HepG2 (cell line): ENCODE data around the gene PIK3R4. TPM values are rescaled to one million over a fixed set of nuclear protein-coding genes. Genes with fewer than 3 reads are reported as not detected.

ENCODE experiments used
- ATAC-seq: fragments of 200-7000 bp; cut with Tn5 transposase; 3 replicates; pipeline ENCODE4 v1.9.1; 2020; ENCODE audit warnings: mild to moderate bottlenecking, moderate library complexity
- BruUV-seq: library from RNA; stranded (reverse); fragments of 400-500 nt; replicated peaks from 2 replicates; lab custom pipeline; 2021; lab: Mats Ljungman, UMichigan
- CTCF ChIA-PET: fragments of 300-600 bp; formaldehyde crosslinking; extraction: SDS; loops from one replicate; lab custom pipeline; 2021; ENCODE audit warnings: low total read pairs, inconsistent platforms, low intra/inter-chr PET ratio; lab: Yijun Ruan, JAX
- POLR2A ChIA-PET: fragments of 350-600 bp; sonication (Branson Sonifier 250); formaldehyde crosslinking; loops from one replicate; lab custom pipeline; 2020; ENCODE audit warnings: antibody characterized with exemption, inconsistent platforms; lab: Yijun Ruan, JAX
- DNase-seq: peaks from one replicate; pipeline ENCODE4 v3.0.0-alpha.2; 2015; ENCODE audit warnings: low spot score
- FAIRE-seq: peaks from 3 replicates; lab custom pipeline; 2011; peaks lifted over from hg19 to GRCh38; lab: Jason Lieb, UNC
- H2AFZ ChIP-seq: one replicate; pipeline ENCODE4 v1.6.1; 2011; ENCODE audit warnings: low read length, inconsistent platforms
- H3K27ac ChIP-seq: fragments of 300-600 bp; 3 replicates; pipeline ENCODE4 v1.8.0; 2011; ENCODE audit warnings: mixed run types, mild to moderate bottlenecking, mixed read lengths, low read length, inconsistent platforms; ENCODE audit not compliant: insufficient read depth; ENCODE audit errors: extremely low read length
- H3K27me3 ChIP-seq, 2 experiments: fragments of 200-600 bp in 1 of 2; 2 replicates in 1 of 2; 3 replicates in 1 of 2; pipeline versions ENCODE4 v1.6.0 to v1.8.0; 2011; ENCODE audit warnings: low read length in 2 of 2, mild to moderate bottlenecking in 2 of 2, moderate library complexity in 2 of 2, inconsistent platforms in 1 of 2; ENCODE audit not compliant: insufficient read depth in 2 of 2, control insufficient read depth in 1 of 2
- H3K36me3 ChIP-seq, 2 experiments: fragments of 200-600 bp in 1 of 2; replicated peaks in 1 of 2; 2 replicates in 1 of 2; 3 replicates in 1 of 2; pipeline versions ENCODE4 v1.5.1 to v1.8.0; 2011; ENCODE audit warnings: low read length in 2 of 2, inconsistent platforms in 1 of 2; ENCODE audit not compliant: insufficient read depth in 2 of 2, control insufficient read depth in 1 of 2
- H3K4me1 ChIP-seq: 2 replicates; pipeline ENCODE4 v1.5.1; 2012; ENCODE audit warnings: low read length, inconsistent platforms; ENCODE audit not compliant: insufficient read depth
- H3K4me2 ChIP-seq: 2 replicates; pipeline ENCODE4 v1.6.0; 2011; ENCODE audit warnings: low read depth, low read length, inconsistent platforms
- H3K4me3 ChIP-seq, 3 experiments: fragments of 200-600 bp in 1 of 3; sonication (generic), shearing (Covaris generic) in 1 of 3; replicated peaks in 1 of 3; 2 replicates each; pipeline ENCODE4 v1.5.1; 2011 to 2016; ENCODE audit warnings: low read length in 3 of 3, inconsistent platforms in 2 of 3, low read depth in 2 of 3, mild to moderate bottlenecking in 2 of 3, control low read depth in 1 of 3, mixed read lengths in 1 of 3; ENCODE audit not compliant: insufficient read depth in 1 of 3
- H3K79me2 ChIP-seq: one replicate; pipeline ENCODE4 v1.6.1; 2011; ENCODE audit warnings: low read length, inconsistent platforms; ENCODE audit not compliant: insufficient read depth
- H3K9ac ChIP-seq: 2 replicates; pipeline ENCODE4 v1.6.0; 2011; ENCODE audit warnings: mild to moderate bottlenecking, low read depth, low read length, inconsistent platforms; ENCODE audit not compliant: insufficient read depth
- H3K9me3 ChIP-seq: 2 replicates; pipeline ENCODE4 v1.5.1; 2012; ENCODE audit warnings: mild to moderate bottlenecking, low read length
- H4K20me1 ChIP-seq: 2 replicates; pipeline ENCODE4 v1.6.0; 2011; ENCODE audit warnings: inconsistent platforms, mild to moderate bottlenecking, low read length, moderate library complexity; ENCODE audit not compliant: insufficient read depth
- ETV6 ChIP-seq: sonication (generic); formaldehyde crosslinking; conservative IDR thresholded peaks from 2 replicates; pipeline ENCODE4 v1.4.0; 2020; ENCODE audit warnings: missing genetic modification reagents
- JUN ChIP-seq: sonication (generic); formaldehyde crosslinking; IDR thresholded peaks from 2 replicates; pipeline ENCODE4 v1.4.0; 2020; ENCODE audit warnings: mild to moderate bottlenecking, missing genetic modification reagents
- KLF16 ChIP-seq, 2 experiments: sonication (generic) in 1 of 2; formaldehyde crosslinking in 1 of 2; IDR thresholded peaks; 2 replicates each; pipeline versions ENCODE4 v1.6.1 to v1.8.0; 2016 to 2023; ENCODE audit warnings: missing genetic modification reagents in 2 of 2, missing compliant biosample characterization in 1 of 2
- PHF8 ChIP-seq: sonication (generic); formaldehyde crosslinking; IDR thresholded peaks from 2 replicates; pipeline ENCODE4 v1.5.0; 2020; ENCODE audit warnings: missing genetic modification reagents
- RFX3 ChIP-seq: IDR thresholded peaks from 2 replicates; pipeline ENCODE4 v1.6.1; 2016; ENCODE audit warnings: missing biosample characterization, missing genetic modification reagents
- TBP ChIP-seq: sonication (generic); formaldehyde crosslinking; IDR thresholded peaks from 2 replicates; pipeline ENCODE4 v1.5.0; 2020; ENCODE audit warnings: missing genetic modification reagents
- ZNF101 ChIP-seq: sonication (generic); formaldehyde crosslinking; IDR thresholded peaks from 2 replicates; pipeline ENCODE4 v1.4.0; 2020; ENCODE audit warnings: mild to moderate bottlenecking, low read depth, missing genetic modification reagents, borderline replicate concordance
- ZNF3 ChIP-seq: IDR thresholded peaks from 2 replicates; pipeline ENCODE4 v1.7.0; 2017; ENCODE audit warnings: inconsistent platforms
- ZNF44 ChIP-seq: sonication (generic); formaldehyde crosslinking; IDR thresholded peaks from 2 replicates; pipeline ENCODE4 v1.5.1; 2020; ENCODE audit warnings: mild to moderate bottlenecking, missing genetic modification reagents
- ZNF543 ChIP-seq: sonication (generic); formaldehyde crosslinking; IDR thresholded peaks from 2 replicates; pipeline ENCODE4 v1.4.0; 2020; ENCODE audit warnings: mild to moderate bottlenecking, missing genetic modification reagents
- ZNF564 ChIP-seq: sonication (generic); formaldehyde crosslinking; IDR thresholded peaks from 2 replicates; pipeline ENCODE4 v1.8.1; 2023; ENCODE audit warnings: mild to moderate bottlenecking, missing genetic modification reagents
- ZNF619 ChIP-seq: sonication (generic); formaldehyde crosslinking; IDR thresholded peaks from 2 replicates; pipeline ENCODE4 v1.4.0; 2020; ENCODE audit warnings: mild to moderate bottlenecking, missing genetic modification reagents
- ZNF7 ChIP-seq: IDR thresholded peaks from 2 replicates; pipeline ENCODE4 v1.6.1; 2016; ENCODE audit warnings: missing biosample characterization, missing genetic modification reagents
- WGBS: methylation state at CpG from one replicate; pipeline ENCODE4 v1.1.6; 2017; ENCODE audit warnings: low lambda C conversion rate; 5-methylcytosine and 5-hydroxymethylcytosine counted together
- in situ Hi-C: cut with HindIII; loops from 2 replicates; pipeline ENCODE4 v1.10.0; 2017; ENCODE audit warnings: low pct_unique_long_range_greater_than_20kb; ENCODE audit not compliant: extremely low pct_ligation_motif_present
- intact Hi-C: fragments of 100-400 bp; cut with micrococcal nuclease; formaldehyde crosslinking; loops from one replicate; pipeline ENCODE4 v1.10.0; 2022; ENCODE audit not compliant: unreplicated experiment
- polyA plus RNA-seq, 8 experiments: library from polyadenylated mRNA; depleted of rRNA in 3 of 8; stranded (reverse) in 7 of 8; unstranded in 1 of 8; fragments of >200 nt; fragmentation: Illumina TruSeq in 4 of 8; extraction: Trizol in 4 of 8; gene quantifications; 2 replicates each; pipeline versions ENCODE4 v1.2.1 to v1.2.3, GENCODE V29; 2011 to 2016; ENCODE audit warnings: low read depth in 4 of 8, missing spikeins in 1 of 8, mixed read lengths in 1 of 8; ENCODE audit not compliant: insufficient read depth in 1 of 8
- total RNA-seq, 5 experiments: library from RNA; depleted of rRNA; stranded (reverse); fragments of >200 nt; fragmentation: Illumina TruSeq; extraction: Trizol; gene quantifications; 2 replicates each; pipeline ENCODE4 v1.2.3, GENCODE V29; 2016; ENCODE audit warnings: low read depth in 1 of 5
- TF ChIP-seq, protein P1 (sequence below): sonication (generic); formaldehyde crosslinking; IDR thresholded peaks from 2 replicates; pipeline ENCODE4 v1.8.0; 2022; ENCODE audit warnings: mild to moderate bottlenecking, missing genetic modification reagents, moderate library complexity

Gene PIK3R4
- total and polyA plus RNA-seq, 2 of the 13 experiments (the other 11 are each of a cell fraction or from before 2014, with no cell fraction given): 22.4 to 26.0 TPM

DNA sequence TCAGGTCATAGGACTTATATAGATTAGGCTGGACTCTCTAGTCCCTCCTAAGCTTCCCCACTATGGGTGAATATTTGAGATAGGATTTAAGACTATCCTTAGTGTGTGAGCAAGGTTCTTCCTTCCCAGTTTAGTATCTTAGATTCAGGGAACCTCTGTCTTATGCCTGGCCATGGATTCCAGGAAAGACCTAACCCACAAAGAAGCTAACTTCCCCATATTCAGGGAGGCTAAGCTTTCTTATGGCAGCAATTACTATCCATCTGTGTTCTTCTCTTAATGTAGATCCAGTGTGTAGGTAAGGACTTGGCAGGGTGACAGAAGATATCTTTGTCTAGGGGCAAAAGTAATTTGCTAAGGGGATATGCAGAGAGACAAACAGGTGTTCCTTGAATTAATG is 25.5 kb upstream of the PIK3R4 start:
- intact Hi-C loops: no loop called here
- POLR2A ChIA-PET: no interaction called here
- no peaks in the 10 kb centered on the region for H3K79me2 ChIP-seq
- H3K27ac ChIP-seq: no peak overlapping the region
- no peak for ATAC-seq
- FAIRE-seq: no peak
- no peak for TF ChIP-seq RFX3 (CRISPR knock-in tag)
- no peak for TF ChIP-seq JUN (CRISPR knock-in tag)
- TF ChIP-seq ZNF101 (CRISPR knock-in tag): no peak
- TF ChIP-seq ZNF44 (CRISPR knock-in tag): no peak
- no peak for TF ChIP-seq ZNF7 (CRISPR knock-in tag)
- no peak for TF ChIP-seq ZNF543
- TF ChIP-seq PHF8: no peak
- TF ChIP-seq ZNF619: no peak
- TF ChIP-seq TBP: no peak
- TF ChIP-seq ZNF564 (CRISPR knock-in tag): no peak
- H3K36me3 ChIP-seq: no peaks in the 10 kb centered on the region
- no peaks in the 10 kb centered on the region for H3K27me3 ChIP-seq
- H3K4me1 ChIP-seq: no peaks in the 10 kb centered on the region
- H2AFZ ChIP-seq: no peak overlapping the region
- H3K4me3 ChIP-seq: no peak overlapping the region
- no peak overlapping the region for H3K4me2 ChIP-seq
- H3K9ac ChIP-seq: no peak overlapping the region
- no peaks in the 10 kb centered on the region for H4K20me1 ChIP-seq
- BruUV-seq: no TSS peak
- in situ Hi-C loops: no loop called here
- DNase-seq: no peak
- CTCF ChIA-PET: no interaction called here
- no peaks in the 10 kb centered on the region for H3K9me3 ChIP-seq

DNA sequence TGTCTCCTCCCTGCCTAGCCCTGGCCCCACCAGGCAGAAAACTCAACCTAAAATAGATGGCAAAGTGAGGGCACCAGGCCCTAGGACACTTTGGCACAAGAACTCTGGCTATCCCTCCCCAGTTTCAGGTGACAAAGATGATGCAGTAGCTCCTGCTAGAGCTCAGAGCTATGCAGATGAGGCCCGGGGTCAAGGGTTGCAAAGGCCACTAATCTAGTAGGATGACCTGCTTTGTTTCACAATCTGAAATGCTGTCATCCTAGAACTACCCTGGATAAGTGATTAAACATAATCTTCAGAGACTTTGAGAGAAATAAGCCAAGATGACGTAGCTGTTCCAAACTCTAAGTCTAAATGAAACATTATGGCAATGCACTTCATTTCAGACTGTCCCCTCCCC is 24.0 kb upstream of the PIK3R4 start:
- no peak overlapping the region for H3K4me2 ChIP-seq
- H3K36me3 ChIP-seq: no peaks in the 10 kb centered on the region
- H4K20me1 ChIP-seq: no peaks in the 10 kb centered on the region
- no peaks in the 10 kb centered on the region for H3K9me3 ChIP-seq
- H3K27me3 ChIP-seq: no peaks in the 10 kb centered on the region
- H3K9ac ChIP-seq: no peak overlapping the region
- ChIA-PET CTCF (no interaction called here), POLR2A (no interaction called here)
- no peak overlapping the region for H3K4me3 ChIP-seq
- intact Hi-C loops: no loop called here
- FAIRE-seq: no peak
- no peak overlapping the region for H3K27ac ChIP-seq
- in situ Hi-C loops: no loop called here
- no peaks in the 10 kb centered on the region for H3K4me1 ChIP-seq
- TF ChIP-seq ETV6 (CRISPR knock-in tag) (no peak), ZNF3 (CRISPR knock-in tag) (no peak), KLF16 (CRISPR knock-in tag; IDR thresholded peaks at IDR 0.05) (no peak)
- TF ChIP-seq, protein P1, sequence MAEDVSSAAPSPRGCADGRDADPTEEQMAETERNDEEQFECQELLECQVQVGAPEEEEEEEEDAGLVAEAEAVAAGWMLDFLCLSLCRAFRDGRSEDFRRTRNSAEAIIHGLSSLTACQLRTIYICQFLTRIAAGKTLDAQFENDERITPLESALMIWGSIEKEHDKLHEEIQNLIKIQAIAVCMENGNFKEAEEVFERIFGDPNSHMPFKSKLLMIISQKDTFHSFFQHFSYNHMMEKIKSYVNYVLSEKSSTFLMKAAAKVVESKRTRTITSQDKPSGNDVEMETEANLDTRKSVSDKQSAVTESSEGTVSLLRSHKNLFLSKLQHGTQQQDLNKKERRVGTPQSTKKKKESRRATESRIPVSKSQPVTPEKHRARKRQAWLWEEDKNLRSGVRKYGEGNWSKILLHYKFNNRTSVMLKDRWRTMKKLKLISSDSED (CRISPR knock-in tag): no peak
- ATAC-seq: no peak
- no peak overlapping the region for H2AFZ ChIP-seq
- BruUV-seq: no TSS peak
- 0% methylated on average over 1 of the region's 2 CpGs for WGBS
- no peak for DNase-seq
- no peaks in the 10 kb centered on the region for H3K79me2 ChIP-seq
